Measurements from ENCODE around the gene MSI2.
"Not testable (repeated sequence)": the region's sequence is repeated elsewhere in the genome, so short reads cannot be mapped to it uniquely, and the experiment has no call there.

The MSI2 gene

GRCh38 chr17:57255776-57256681 lies at the start of gene MSI2:
MSI2 (plus strand) TSS chr17:57256523; CDS start chr17:57256743, 220 bp downstream.
- ATAC-seq (peak; percentile 84), DNase-seq (peak; percentile 81 to 84)
- peak within 1 kb of the TSS; percentile 91 to 97 for H3K4me3 Mint-ChIP-seq
- H3K4me1 Mint-ChIP-seq = peaks cover 38% of the 10 kb centered on the region
- H3K9me3 Mint-ChIP-seq = peaks cover 0 to 5% of the 10 kb centered on the region in 2 donors
- H3K27ac Mint-ChIP-seq = peak within 1 kb of the TSS; percentile 83 to 96
- H3K27me3 Mint-ChIP-seq = no peaks in the 10 kb centered on the region

DNA sequence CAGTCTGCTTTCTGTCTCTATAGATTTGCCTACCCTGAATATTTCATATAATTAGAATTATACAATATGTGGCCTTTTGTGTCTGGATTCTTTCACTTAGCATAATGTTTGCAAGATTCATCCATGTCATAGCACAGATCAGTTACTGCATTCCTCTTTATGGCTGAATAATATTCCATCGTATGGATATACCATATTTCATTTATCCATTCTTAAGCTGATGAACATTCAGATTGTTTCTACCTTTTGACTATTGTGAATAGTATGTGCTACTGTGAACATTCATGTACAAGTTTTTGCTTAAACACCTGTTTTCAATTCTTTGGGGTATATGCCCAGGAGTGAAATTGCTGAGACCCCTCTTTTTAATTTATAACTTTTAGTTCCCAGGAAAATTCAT lies 49.4 kb upstream of the MSI2 start:
- H3K4me1 Mint-ChIP-seq = no peaks in the 10 kb centered on the region
- H3K27me3 Mint-ChIP-seq = no peaks in the 10 kb centered on the region
- no peak for DNase-seq
- H3K4me3 Mint-ChIP-seq = no peak overlapping the region
- ATAC-seq = no peak
- peaks cover 8% of the 10 kb centered on the region in 2 donors for H3K9me3 Mint-ChIP-seq
- H3K27ac Mint-ChIP-seq = no peak overlapping the region

DNA sequence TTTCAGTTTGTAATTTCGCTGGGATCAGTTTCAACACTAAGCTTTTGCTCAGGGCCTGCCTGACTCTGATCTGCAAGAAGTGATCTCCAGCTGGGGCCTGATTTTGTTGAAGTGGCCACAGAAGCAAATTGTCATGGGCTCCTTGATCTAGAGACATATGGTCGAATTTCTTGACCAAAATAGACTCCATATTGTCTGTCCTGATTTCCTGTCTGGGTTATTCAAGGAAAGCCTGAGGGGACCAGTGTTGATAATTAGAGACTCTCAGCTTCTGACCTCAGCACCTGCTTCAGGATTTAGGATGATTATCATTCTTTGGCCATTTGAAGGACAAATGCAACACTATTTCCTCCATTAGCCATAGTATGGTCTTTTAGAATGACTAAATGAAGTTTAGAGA lies 48.9 kb upstream of the MSI2 start:
- DNase-seq = no peak
- H3K4me3 Mint-ChIP-seq = no peak overlapping the region
- ATAC-seq = no peak
- no peaks in the 10 kb centered on the region for H3K27me3 Mint-ChIP-seq
- H3K4me1 Mint-ChIP-seq = no peaks in the 10 kb centered on the region
- peaks cover 8% of the 10 kb centered on the region in 2 donors for H3K9me3 Mint-ChIP-seq
- no peak overlapping the region for H3K27ac Mint-ChIP-seq

GRCh38 chr17:57210224-57210553 lies 46.1 kb upstream of the MSI2 start:
- Mint-ChIP-seq H3K27me3 (peaks cover 9% of the 10 kb centered on the region), H3K4me1 (no peaks in the 10 kb centered on the region), H3K9me3 (peaks cover 8% of the 10 kb centered on the region in 2 donors), H3K27ac (no peak overlapping the region), H3K4me3 (no peak overlapping the region)
- ATAC-seq = no peak
- no peak for DNase-seq

GRCh38 chr17:57210972-57211411 lies 45.3 kb upstream of the MSI2 start:
- Mint-ChIP-seq H3K27ac (no peak overlapping the region), H3K4me3 (no peak overlapping the region), H3K9me3 (peaks cover 8% of the 10 kb centered on the region in 2 donors), H3K4me1 (no peaks in the 10 kb centered on the region), H3K27me3 (peaks cover 9% of the 10 kb centered on the region)
- DNase-seq (no peak), ATAC-seq (no peak)

DNA sequence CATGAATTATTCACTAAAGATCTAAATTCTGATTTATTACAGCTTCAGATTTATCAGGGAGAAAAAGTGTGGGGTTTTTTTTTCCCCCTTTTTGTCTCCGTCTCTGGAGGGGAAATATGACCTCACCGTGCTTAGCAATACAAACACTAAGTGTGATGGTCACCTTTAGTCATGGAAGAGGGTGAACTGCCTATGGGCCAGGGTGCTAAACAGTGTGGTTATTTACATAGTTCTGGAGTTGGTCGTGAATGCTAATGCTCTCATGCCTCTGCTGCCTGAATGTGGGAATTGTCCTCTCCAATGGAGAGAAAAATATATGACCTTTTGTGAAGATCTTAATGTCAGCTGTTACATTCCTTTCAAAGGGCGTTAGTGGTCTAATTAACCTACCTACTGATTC lies 44.8 kb upstream of the MSI2 start:
- H3K27me3 Mint-ChIP-seq = peaks cover 9% of the 10 kb centered on the region
- peaks cover 8% of the 10 kb centered on the region in 2 donors for H3K9me3 Mint-ChIP-seq
- no peak for ATAC-seq
- no peak for DNase-seq
- H3K4me1 Mint-ChIP-seq = no peaks in the 10 kb centered on the region
- H3K27ac Mint-ChIP-seq = no peak overlapping the region
- no peak overlapping the region for H3K4me3 Mint-ChIP-seq

- DNase-seq = no peak
- Mint-ChIP-seq H3K27me3 (peaks cover 9% of the 10 kb centered on the region), H3K4me1 (no peaks in the 10 kb centered on the region), H3K27ac (no peak overlapping the region), H3K9me3 (peaks cover 2 to 3% of the 10 kb centered on the region in 2 donors), H3K4me3 (no peak overlapping the region)
- no peak for ATAC-seq
Observed at GRCh38 chr17:57213180-57213825, 43.0 kb upstream of the MSI2 start.

- H3K27me3 Mint-ChIP-seq = peaks cover 9% of the 10 kb centered on the region
- DNase-seq (no peak), ATAC-seq (no peak)
- no peaks in the 10 kb centered on the region for H3K4me1 Mint-ChIP-seq
- peak overlapping the region in 1 of 2 donors; percentile 87 for H3K27ac Mint-ChIP-seq
- no peak overlapping the region for H3K4me3 Mint-ChIP-seq
- H3K9me3 Mint-ChIP-seq = no peaks in the 10 kb centered on the region
Observed at GRCh38 chr17:57215317-57215716, 41.0 kb upstream of the MSI2 start.

- ATAC-seq = no peak
- Mint-ChIP-seq H3K27me3 (peaks cover 6% of the 10 kb centered on the region), H3K27ac (no peak overlapping the region), H3K4me3 (no peak overlapping the region), H3K4me1 (no peaks in the 10 kb centered on the region), H3K9me3 (peaks cover 10 to 15% of the 10 kb centered on the region in 2 donors)
- DNase-seq = no peak
Observed at GRCh38 chr17:57221366-57222350, 34.7 kb upstream of the MSI2 start.

DNA sequence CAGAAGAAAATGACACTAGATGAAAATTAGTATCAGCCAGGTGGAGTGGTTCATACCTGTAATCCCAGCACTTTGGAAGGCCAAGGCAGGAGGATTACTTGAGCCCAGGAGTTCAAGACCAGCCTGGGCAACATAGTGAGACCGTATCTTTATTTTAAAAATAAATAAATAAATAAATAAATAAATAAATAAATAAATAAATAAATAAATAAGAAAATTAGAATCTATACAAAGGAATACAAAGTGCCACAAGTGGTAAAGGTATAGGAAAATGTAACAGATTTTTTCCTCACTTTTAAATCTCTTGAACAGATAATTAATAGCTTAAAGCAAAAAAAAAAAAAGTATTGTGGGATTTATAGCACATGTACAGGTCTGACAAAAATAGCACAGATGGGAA lies 33.9 kb upstream of the MSI2 start:
- not testable (repeated sequence) for H3K27me3 Mint-ChIP-seq
- H3K9me3 Mint-ChIP-seq = peaks cover 10 to 15% of the 10 kb centered on the region in 2 donors

DNA sequence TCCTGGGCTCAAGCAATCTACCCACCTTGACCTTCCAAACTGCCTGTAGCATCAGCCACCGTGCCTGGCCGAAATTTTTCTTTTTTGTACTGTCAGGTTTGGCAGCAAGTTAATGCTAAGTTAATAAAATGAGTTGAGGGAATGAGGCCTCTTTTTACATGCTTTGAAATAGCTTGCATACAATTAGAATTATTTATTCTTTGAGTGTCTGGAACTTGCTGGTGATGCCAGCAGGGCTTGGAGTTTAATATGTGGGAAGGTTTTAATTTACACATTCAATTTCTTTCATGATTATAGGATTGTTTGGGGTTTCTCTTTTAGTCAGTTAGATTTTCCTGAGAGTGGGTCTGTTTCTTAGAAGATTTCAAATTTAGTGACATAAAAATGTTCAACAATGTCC lies 31.2 kb upstream of the MSI2 start:
- Mint-ChIP-seq H3K4me3 (no peak overlapping the region), H3K27ac (peak overlapping the region in 1 of 2 donors; percentile 23), H3K9me3 (peaks cover 10 to 15% of the 10 kb centered on the region in 2 donors), H3K4me1 (no peaks in the 10 kb centered on the region), H3K27me3 (peaks cover 14% of the 10 kb centered on the region)
- DNase-seq = no peak
- ATAC-seq = no peak

More for the DNA sequence above, 33.9 kb upstream of the MSI2 start:
- not testable (repeated sequence) for H3K4me1 Mint-ChIP-seq, ATAC-seq, H3K4me3 Mint-ChIP-seq, H3K27ac Mint-ChIP-seq, DNase-seq

- no peak for ATAC-seq
- Mint-ChIP-seq H3K27me3 (peaks cover 18% of the 10 kb centered on the region), H3K9me3 (peaks cover 5% of the 10 kb centered on the region in 2 donors), H3K4me3 (no peak overlapping the region), H3K27ac (no peak overlapping the region), H3K4me1 (no peaks in the 10 kb centered on the region)
- no peak for DNase-seq
Observed at GRCh38 chr17:57226793-57227192, 29.5 kb upstream of the MSI2 start.

DNA sequence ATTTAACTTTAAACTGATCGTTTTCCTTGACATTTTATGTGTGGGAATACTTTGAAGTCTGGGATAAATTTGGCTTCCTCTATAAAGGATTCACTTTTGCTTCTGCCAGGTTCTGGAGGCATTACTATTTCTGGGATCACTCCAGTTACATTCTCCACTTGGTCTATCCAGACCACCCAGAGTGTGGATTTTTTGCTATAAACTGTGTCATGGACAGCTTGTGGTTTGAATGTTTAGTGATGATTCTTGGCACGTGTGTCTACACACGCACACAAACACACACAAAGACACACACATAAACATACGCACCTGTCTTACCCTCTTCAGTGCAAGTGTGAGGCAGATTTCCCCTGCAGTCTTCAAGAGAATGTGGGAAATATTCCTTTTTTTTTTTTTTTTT lies 27.4 kb upstream of the MSI2 start:
- Mint-ChIP-seq H3K27ac (no peak overlapping the region), H3K4me3 (no peak overlapping the region), H3K27me3 (peaks cover 34% of the 10 kb centered on the region), H3K9me3 (no peaks in the 10 kb centered on the region), H3K4me1 (no peaks in the 10 kb centered on the region)
- ATAC-seq (no peak), DNase-seq (no peak)

GRCh38 chr17:57234061-57234738 lies 22.1 kb upstream of the MSI2 start:
- Mint-ChIP-seq H3K4me3 (no peak overlapping the region), H3K9me3 (no peaks in the 10 kb centered on the region), H3K4me1 (no peaks in the 10 kb centered on the region), H3K27ac (no peak overlapping the region), H3K27me3 (peaks cover 34% of the 10 kb centered on the region)
- no peak for DNase-seq
- no peak for ATAC-seq

DNA sequence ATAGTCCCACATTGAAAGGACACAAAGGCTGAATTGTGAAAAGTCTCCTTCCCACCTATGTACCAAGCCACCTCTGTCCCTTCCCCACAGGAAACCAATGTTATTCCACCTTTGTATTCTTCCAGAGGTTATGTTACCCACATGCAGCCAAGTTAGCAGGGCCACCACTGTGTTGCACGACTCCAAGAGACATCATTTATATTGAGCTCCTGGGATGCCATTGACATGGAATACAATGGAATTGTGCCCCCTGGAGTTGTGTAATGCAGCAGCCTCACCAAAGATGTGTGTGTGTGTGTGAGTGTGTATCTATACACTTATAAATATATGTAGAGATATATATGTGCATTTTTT lies 21.6 kb upstream of the MSI2 start:
- DNase-seq = no peak
- no peak for ATAC-seq
- Mint-ChIP-seq H3K9me3 (no peaks in the 10 kb centered on the region), H3K27me3 (peaks cover 34% of the 10 kb centered on the region), H3K4me1 (no peaks in the 10 kb centered on the region), H3K27ac (no peak overlapping the region), H3K4me3 (no peak overlapping the region)
